SK-N-SH (cell line): ENCODE measurements around the gene VANGL1. TPM values are rescaled to one million over a fixed set of nuclear protein-coding genes. Genes with fewer than 3 reads are reported as not detected.

Experiments used
- CTCF ChIA-PET: fragments of 300-600, 350-600 bp; formaldehyde crosslinking; extraction: SDS; loops from one replicate; lab custom pipeline; 2021; lab: Yijun Ruan, JAX
- POLR2A ChIA-PET: fragments of 350-600 bp; sonication (Branson Sonifier 250); formaldehyde crosslinking; extraction: SDS; loops from one replicate; lab custom pipeline; 2020; ENCODE audit warnings: antibody characterized with exemption, inconsistent platforms; lab: Yijun Ruan, JAX
- DNase-seq: peaks from one replicate; pipeline ENCODE4 v3.0.0; 2012
- H2AFZ ChIP-seq: fragments of 200-600 bp; sonication (generic); 2 replicates; pipeline ENCODE4 v1.8.1; 2016; ENCODE audit warnings: antibody characterized with exemption, mild to moderate bottlenecking, low read depth
- H3F3A ChIP-seq: fragments of 200-600 bp; sonication (generic); replicated peaks from 2 replicates; pipeline ENCODE3; 2016; ENCODE audit warnings: antibody characterized with exemption, mild to moderate bottlenecking; ENCODE audit not compliant: insufficient read depth
- H3K27ac ChIP-seq, 2 experiments: fragments of 200-500 bp in 1 of 2; fragments of 200-600 bp in 1 of 2; sonication (Bioruptor generic) in 1 of 2; sonication (generic), shearing (Covaris generic) in 1 of 2; 2 replicates each; pipeline versions ENCODE4 v1.5.1 to v1.6.1; 2014 to 2016; ENCODE audit warnings: low read depth in 2 of 2, inconsistent platforms in 1 of 2, low read length in 1 of 2, mild to moderate bottlenecking in 1 of 2, mixed read lengths in 1 of 2
- H3K27me3 ChIP-seq: fragments of 200-600 bp; sonication (generic), shearing (Covaris generic); 2 replicates; pipeline ENCODE4 v1.6.1; 2016; ENCODE audit warnings: mixed run types; ENCODE audit not compliant: insufficient read depth
- H3K36me3 ChIP-seq, 2 experiments: fragments of 200-500 bp in 1 of 2; fragments of 200-600 bp in 1 of 2; sonication (Bioruptor generic) in 1 of 2; sonication (generic) in 1 of 2; replicated peaks in 1 of 2; 2 replicates each; pipeline versions ENCODE3 to v1.5.1; 2014 to 2016; ENCODE audit warnings: low read length in 1 of 2, mild to moderate bottlenecking in 1 of 2; ENCODE audit not compliant: insufficient read depth in 2 of 2, control insufficient read depth in 1 of 2
- H3K4me1 ChIP-seq, 2 experiments: fragments of 200-500 bp in 1 of 2; fragments of 200-600 bp in 1 of 2; sonication (Bioruptor generic) in 1 of 2; sonication (generic), shearing (Covaris generic) in 1 of 2; 2 replicates each; pipeline versions ENCODE4 v1.5.1 to v1.6.1; 2014 to 2016; ENCODE audit warnings: low read depth in 1 of 2, low read length in 1 of 2, mixed run types in 1 of 2; ENCODE audit not compliant: insufficient read depth in 2 of 2, control insufficient read depth in 1 of 2
- H3K4me2 ChIP-seq: fragments of 200-600 bp; sonication (generic), shearing (Covaris generic); 2 replicates; pipeline ENCODE4 v1.6.1; 2017; ENCODE audit warnings: mixed run types
- H3K4me3 ChIP-seq, 2 experiments: fragments of 200-500 bp in 1 of 2; fragments of 200-600 bp in 1 of 2; sonication (Bioruptor generic) in 1 of 2; sonication (generic), shearing (Covaris generic) in 1 of 2; 2 replicates each; pipeline versions ENCODE4 v1.5.1 to v1.8.1; 2014 to 2016; ENCODE audit warnings: low read depth in 2 of 2, inconsistent platforms in 1 of 2, low read length in 1 of 2, mild to moderate bottlenecking in 1 of 2, mixed read lengths in 1 of 2, moderate library complexity in 1 of 2
- H3K79me2 ChIP-seq: fragments of 200-600 bp; sonication (generic); 2 replicates; pipeline ENCODE4 v1.8.1; 2017; ENCODE audit warnings: mild to moderate bottlenecking; ENCODE audit not compliant: insufficient read depth
- H3K9ac ChIP-seq: fragments of 200-600 bp; sonication (generic); 2 replicates; pipeline ENCODE4 v1.6.1; 2017; ENCODE audit warnings: mixed run types
- H3K9me2 ChIP-seq: fragments of 200-600 bp; sonication (generic); 2 replicates; pipeline ENCODE4 v1.6.1; 2017; ENCODE audit warnings: mixed run types
- H3K9me3 ChIP-seq: fragments of 200-600 bp; sonication (generic); 2 replicates; pipeline ENCODE4 v1.6.1; 2017; ENCODE audit warnings: mixed run types, mild to moderate bottlenecking, moderate library complexity
- H4K20me1 ChIP-seq: fragments of 200-600 bp; sonication (generic); 2 replicates; pipeline ENCODE4 v1.6.1; 2017; ENCODE audit warnings: mild to moderate bottlenecking, mixed run types; ENCODE audit not compliant: insufficient read depth
- ELF1 ChIP-seq: IDR thresholded peaks from 2 replicates; pipeline ENCODE4 v1.4.0; 2012
- EP300 ChIP-seq, 2 experiments: IDR thresholded peaks; 2 replicates each; pipeline versions ENCODE4 v1.4.0 to v1.6.1; 2012; ENCODE audit warnings: borderline replicate concordance in 1 of 2, low read depth in 1 of 2, low read length in 1 of 2
- FOSL2 ChIP-seq: IDR thresholded peaks from 2 replicates; pipeline ENCODE4 v1.4.0; 2012; ENCODE audit warnings: low read depth, mild to moderate bottlenecking, moderate library complexity, borderline replicate concordance
- FOXJ3 ChIP-seq: sonication (generic); formaldehyde crosslinking; IDR thresholded peaks from 2 replicates; pipeline ENCODE4 v1.5.1; 2020; ENCODE audit warnings: mild to moderate bottlenecking, missing genetic modification reagents
- FOXM1 ChIP-seq: IDR thresholded peaks from 2 replicates; pipeline ENCODE4 v1.4.0; 2012; ENCODE audit warnings: low read depth, mild to moderate bottlenecking
- GATA2 ChIP-seq: sonication (generic); formaldehyde crosslinking; IDR thresholded peaks from 2 replicates; pipeline ENCODE4 v1.5.0; 2020; ENCODE audit warnings: mild to moderate bottlenecking, missing genetic modification reagents
- JUND ChIP-seq: IDR thresholded peaks from 2 replicates; pipeline ENCODE4 v1.4.0; 2012
- MAX ChIP-seq: IDR thresholded peaks from 2 replicates; pipeline ENCODE4 v1.4.0; 2012; ENCODE audit warnings: low read depth
- MEF2A ChIP-seq: IDR thresholded peaks from 2 replicates; pipeline ENCODE4 v1.4.0; 2012; ENCODE audit warnings: low read depth, borderline replicate concordance
- MXI1 ChIP-seq: IDR thresholded peaks from 2 replicates; pipeline ENCODE4 v1.6.1; 2012; ENCODE audit warnings: mild to moderate bottlenecking, low read depth, low read length, improper control_type of control experiment
- NFIC ChIP-seq: IDR thresholded peaks from 2 replicates; pipeline ENCODE4 v1.4.0; 2012; ENCODE audit warnings: borderline replicate concordance
- RAD21 ChIP-seq: IDR thresholded peaks from 2 replicates; pipeline ENCODE4 v1.6.1; 2012; ENCODE audit warnings: mild to moderate bottlenecking, low read length
- RCOR1 ChIP-seq: fragments of 150-350 bp; IDR thresholded peaks from 2 replicates; pipeline ENCODE4 v1.6.1; 2017; ENCODE audit warnings: antibody characterized with exemption, low read length
- RFX5 ChIP-seq: IDR thresholded peaks from 2 replicates; pipeline ENCODE4 v1.6.1; 2012; ENCODE audit warnings: mild to moderate bottlenecking, improper control_type of control experiment, low read length
- RXRA ChIP-seq: IDR thresholded peaks from 2 replicates; pipeline ENCODE4 v1.4.0; 2012; ENCODE audit warnings: low read depth, mild to moderate bottlenecking, borderline replicate concordance
- TAF1 ChIP-seq: IDR thresholded peaks from 2 replicates; pipeline ENCODE4 v1.6.1; 2012; ENCODE audit warnings: low read depth, mild to moderate bottlenecking, low read length, moderate library complexity, borderline replicate concordance
- USF1 ChIP-seq: IDR thresholded peaks from 2 replicates; pipeline ENCODE4 v1.4.0; 2012; ENCODE audit warnings: low read depth, borderline replicate concordance
- YY1 ChIP-seq: IDR thresholded peaks from 2 replicates; pipeline ENCODE4 v1.4.0; 2012; ENCODE audit warnings: low read depth, mild to moderate bottlenecking
- WGBS: methylation state at CpG from one replicate; pipeline ENCODE4 v1.1.6; 2017; ENCODE audit warnings: low lambda C conversion rate; 5-methylcytosine and 5-hydroxymethylcytosine counted together
- polyA plus RNA-seq, 3 experiments: library from polyadenylated mRNA; depleted of rRNA; stranded (reverse); fragments of >200 nt; gene quantifications; 2 replicates each; pipeline ENCODE4 v1.2.3, GENCODE V29; 2012
- TF ChIP-seq, protein P1 (sequence below): IDR thresholded peaks from 2 replicates; pipeline ENCODE4 v1.4.0; 2012; ENCODE audit warnings: low read depth, borderline replicate concordance
- TF ChIP-seq, protein P2 (sequence below): IDR thresholded peaks from 2 replicates; pipeline ENCODE4; 2012
- TF ChIP-seq, protein P3 (sequence below): fragments of 150-350 bp; IDR thresholded peaks from 2 replicates; pipeline ENCODE4 v1.6.1; 2017; ENCODE audit warnings: antibody characterized with exemption, low read length, low read depth, borderline replicate concordance
- TF ChIP-seq, protein P4 (sequence below): fragments of 150-350 bp; IDR thresholded peaks from 2 replicates; pipeline ENCODE4 v1.6.1; 2016; ENCODE audit warnings: mild to moderate bottlenecking, low read depth, low read length

The VANGL1 gene
- polyA plus RNA-seq, 1 of the 3 experiments (the other 2 are of a cell fraction): 5.4 TPM

DNA sequence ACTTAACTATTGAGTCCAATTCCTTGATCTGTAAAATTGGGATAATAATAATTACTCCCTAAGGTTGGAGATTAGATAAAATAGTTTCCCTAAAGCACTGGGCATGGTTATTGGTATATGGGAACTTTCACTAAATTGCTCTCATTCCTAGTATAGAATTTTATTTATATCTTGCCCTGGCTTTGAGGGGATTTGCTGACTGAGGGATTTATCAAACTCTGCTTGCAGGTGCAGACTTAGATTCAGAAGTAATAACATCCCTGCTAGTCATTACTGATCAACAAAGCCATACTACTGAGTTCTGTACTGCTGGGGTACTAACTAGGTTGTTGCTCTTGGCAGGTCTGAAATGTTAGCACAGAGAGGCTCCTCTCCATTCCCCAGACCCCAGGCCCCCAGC lies 84.8 kb downstream of the VANGL1 start:
- H3K4me1 ChIP-seq: no peaks in the 10 kb centered on the region
- ChIA-PET POLR2A (no interaction called here), CTCF (interaction anchor here (1.1 kb wide), 1 partner anchor 81 kb away, joined by 3 read pairs; no protein-coding TSS in a partner anchor)

DNA sequence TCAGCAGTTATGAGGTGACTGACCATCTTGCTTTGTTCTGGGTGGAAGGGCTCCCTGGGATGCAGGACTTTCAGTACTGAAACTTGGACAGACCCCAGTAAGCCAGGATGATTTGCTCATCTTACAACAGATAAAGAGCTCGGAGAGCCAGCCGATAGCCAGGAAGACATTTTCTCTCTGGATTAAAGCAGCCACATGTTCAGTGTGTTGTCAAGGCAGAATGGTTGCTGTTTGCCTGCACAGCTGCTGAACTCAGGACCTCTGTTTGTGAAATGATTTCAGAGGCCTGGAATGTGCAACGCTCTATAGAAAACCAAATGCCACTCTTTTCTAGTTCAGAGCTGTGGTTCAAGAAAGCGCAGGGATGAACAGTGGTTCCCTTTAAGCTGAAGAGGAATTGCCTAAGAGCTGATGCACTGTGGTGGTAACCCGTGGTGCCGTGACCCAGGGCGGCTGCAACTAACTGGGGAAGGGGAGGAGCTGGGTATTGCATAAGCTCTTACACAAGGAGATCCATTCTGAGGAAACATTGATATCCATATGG lies 86.0 kb downstream of the VANGL1 start:
- POLR2A ChIA-PET: no interaction called here
- TF ChIP-seq, protein P1, sequence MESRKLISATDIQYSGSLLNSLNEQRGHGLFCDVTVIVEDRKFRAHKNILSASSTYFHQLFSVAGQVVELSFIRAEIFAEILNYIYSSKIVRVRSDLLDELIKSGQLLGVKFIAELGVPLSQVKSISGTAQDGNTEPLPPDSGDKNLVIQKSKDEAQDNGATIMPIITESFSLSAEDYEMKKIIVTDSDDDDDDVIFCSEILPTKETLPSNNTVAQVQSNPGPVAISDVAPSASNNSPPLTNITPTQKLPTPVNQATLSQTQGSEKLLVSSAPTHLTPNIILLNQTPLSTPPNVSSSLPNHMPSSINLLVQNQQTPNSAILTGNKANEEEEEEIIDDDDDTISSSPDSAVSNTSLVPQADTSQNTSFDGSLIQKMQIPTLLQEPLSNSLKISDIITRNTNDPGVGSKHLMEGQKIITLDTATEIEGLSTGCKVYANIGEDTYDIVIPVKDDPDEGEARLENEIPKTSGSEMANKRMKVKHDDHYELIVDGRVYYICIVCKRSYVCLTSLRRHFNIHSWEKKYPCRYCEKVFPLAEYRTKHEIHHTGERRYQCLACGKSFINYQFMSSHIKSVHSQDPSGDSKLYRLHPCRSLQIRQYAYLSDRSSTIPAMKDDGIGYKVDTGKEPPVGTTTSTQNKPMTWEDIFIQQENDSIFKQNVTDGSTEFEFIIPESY: no peak
- no peak for TF ChIP-seq FOSL2
- TF ChIP-seq ELF1: no peak
- TF ChIP-seq USF1: no peak
- TF ChIP-seq JUND: no peak
- no peak for TF ChIP-seq RAD21
- no peak for TF ChIP-seq RFX5
- TF ChIP-seq TAF1: no peak
- no peak for TF ChIP-seq RCOR1
- no peak for TF ChIP-seq YY1
- no peak for TF ChIP-seq NFIC
- TF ChIP-seq, protein P2, sequence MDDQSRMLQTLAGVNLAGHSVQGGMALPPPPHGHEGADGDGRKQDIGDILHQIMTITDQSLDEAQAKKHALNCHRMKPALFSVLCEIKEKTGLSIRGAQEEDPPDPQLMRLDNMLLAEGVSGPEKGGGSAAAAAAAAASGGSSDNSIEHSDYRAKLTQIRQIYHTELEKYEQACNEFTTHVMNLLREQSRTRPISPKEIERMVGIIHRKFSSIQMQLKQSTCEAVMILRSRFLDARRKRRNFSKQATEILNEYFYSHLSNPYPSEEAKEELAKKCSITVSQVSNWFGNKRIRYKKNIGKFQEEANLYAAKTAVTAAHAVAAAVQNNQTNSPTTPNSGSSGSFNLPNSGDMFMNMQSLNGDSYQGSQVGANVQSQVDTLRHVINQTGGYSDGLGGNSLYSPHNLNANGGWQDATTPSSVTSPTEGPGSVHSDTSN: no peak
- TF ChIP-seq EP300 (IDR thresholded peaks at IDR 0.05; ENCODE audit: borderline replicate concordance in 1 of 2, low read depth in 1 of 2, low read length in 1 of 2): no peak

More for the DNA sequence above, 84.8 kb downstream of the VANGL1 start:
- no peak overlapping the region for H3K4me2 ChIP-seq
- H4K20me1 ChIP-seq: no peaks in the 10 kb centered on the region
- H3K9ac ChIP-seq: no peak overlapping the region
- no peaks in the 10 kb centered on the region for H3K9me2 ChIP-seq
- TF ChIP-seq ELF1 (no peak), RCOR1 (no peak), JUND (no peak), FOXM1 (no peak), MEF2A (no peak), MAX (no peak), FOXJ3 (CRISPR knock-in tag) (no peak), MXI1 (no peak), RAD21 (no peak), RFX5 (no peak), RXRA (no peak), GATA2 (CRISPR knock-in tag) (no peak)
- TF ChIP-seq, protein P3, sequence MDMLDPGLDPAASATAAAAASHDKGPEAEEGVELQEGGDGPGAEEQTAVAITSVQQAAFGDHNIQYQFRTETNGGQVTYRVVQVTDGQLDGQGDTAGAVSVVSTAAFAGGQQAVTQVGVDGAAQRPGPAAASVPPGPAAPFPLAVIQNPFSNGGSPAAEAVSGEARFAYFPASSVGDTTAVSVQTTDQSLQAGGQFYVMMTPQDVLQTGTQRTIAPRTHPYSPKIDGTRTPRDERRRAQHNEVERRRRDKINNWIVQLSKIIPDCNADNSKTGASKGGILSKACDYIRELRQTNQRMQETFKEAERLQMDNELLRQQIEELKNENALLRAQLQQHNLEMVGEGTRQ: no peak
- TF ChIP-seq, protein P4, sequence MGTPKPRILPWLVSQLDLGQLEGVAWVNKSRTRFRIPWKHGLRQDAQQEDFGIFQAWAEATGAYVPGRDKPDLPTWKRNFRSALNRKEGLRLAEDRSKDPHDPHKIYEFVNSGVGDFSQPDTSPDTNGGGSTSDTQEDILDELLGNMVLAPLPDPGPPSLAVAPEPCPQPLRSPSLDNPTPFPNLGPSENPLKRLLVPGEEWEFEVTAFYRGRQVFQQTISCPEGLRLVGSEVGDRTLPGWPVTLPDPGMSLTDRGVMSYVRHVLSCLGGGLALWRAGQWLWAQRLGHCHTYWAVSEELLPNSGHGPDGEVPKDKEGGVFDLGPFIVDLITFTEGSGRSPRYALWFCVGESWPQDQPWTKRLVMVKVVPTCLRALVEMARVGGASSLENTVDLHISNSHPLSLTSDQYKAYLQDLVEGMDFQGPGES: no peak
- H3K4me3 ChIP-seq: no peak overlapping the region
- no peak overlapping the region for H3K27ac ChIP-seq
- H3K79me2 ChIP-seq: no peaks in the 10 kb centered on the region
- H3K9me3 ChIP-seq: no peaks in the 10 kb centered on the region
- H2AFZ ChIP-seq: no peak overlapping the region
- DNase-seq: no peak
- no peaks in the 10 kb centered on the region for H3K36me3 ChIP-seq
- no peaks in the 10 kb centered on the region for H3F3A ChIP-seq
- H3K27me3 ChIP-seq: peaks cover 8% of the 10 kb centered on the region; the same call in 1 of the 2 replicates

More for the DNA sequence above, 86.0 kb downstream of the VANGL1 start:
- H3K4me3 ChIP-seq: no peak overlapping the region
- H3K9me3 ChIP-seq: no peaks in the 10 kb centered on the region
- H3K9ac ChIP-seq: no peak overlapping the region
- H3K4me1 ChIP-seq: no peaks in the 10 kb centered on the region
- no peaks in the 10 kb centered on the region for H4K20me1 ChIP-seq
- peaks cover 8% of the 10 kb centered on the region; the same call in 1 of the 2 replicates for H3K27me3 ChIP-seq
- H3F3A ChIP-seq: no peaks in the 10 kb centered on the region
- no peak overlapping the region for H3K4me2 ChIP-seq
- no peaks in the 10 kb centered on the region for H3K9me2 ChIP-seq
- no peak overlapping the region for H2AFZ ChIP-seq
- no peak overlapping the region for H3K27ac ChIP-seq
- CTCF ChIA-PET: interaction anchor here (0.9 to 1.7 kb wide), 4 partner anchors 11 to 119 kb away, joined by 3 to 11 read pairs (median 4); no protein-coding TSS in a partner anchor
- no peaks in the 10 kb centered on the region for H3K79me2 ChIP-seq
- DNase-seq: no peak
- no peaks in the 10 kb centered on the region for H3K36me3 ChIP-seq
- 56% methylated on average over 7 of the region's 7 CpGs for WGBS
